Astrocyte (in vitro differentiated cells and primary cell): ENCODE results near the gene CSPG4.

Source experiments
- EZH2 ChIP-seq: IDR thresholded peaks from 2 replicates; pipeline ENCODE4 v1.6.1; 2012; ENCODE audit warnings: mild to moderate bottlenecking, low read length, inconsistent platforms; ENCODE audit not compliant: insufficient read depth
- TF ChIP-seq, protein P1 (sequence below): IDR thresholded peaks from 2 replicates; pipeline ENCODE4 v1.5.1; 2011; ENCODE audit warnings: low read depth, mild to moderate bottlenecking, inconsistent platforms, low read length, moderate library complexity; ENCODE audit not compliant: insufficient read depth

DNA sequence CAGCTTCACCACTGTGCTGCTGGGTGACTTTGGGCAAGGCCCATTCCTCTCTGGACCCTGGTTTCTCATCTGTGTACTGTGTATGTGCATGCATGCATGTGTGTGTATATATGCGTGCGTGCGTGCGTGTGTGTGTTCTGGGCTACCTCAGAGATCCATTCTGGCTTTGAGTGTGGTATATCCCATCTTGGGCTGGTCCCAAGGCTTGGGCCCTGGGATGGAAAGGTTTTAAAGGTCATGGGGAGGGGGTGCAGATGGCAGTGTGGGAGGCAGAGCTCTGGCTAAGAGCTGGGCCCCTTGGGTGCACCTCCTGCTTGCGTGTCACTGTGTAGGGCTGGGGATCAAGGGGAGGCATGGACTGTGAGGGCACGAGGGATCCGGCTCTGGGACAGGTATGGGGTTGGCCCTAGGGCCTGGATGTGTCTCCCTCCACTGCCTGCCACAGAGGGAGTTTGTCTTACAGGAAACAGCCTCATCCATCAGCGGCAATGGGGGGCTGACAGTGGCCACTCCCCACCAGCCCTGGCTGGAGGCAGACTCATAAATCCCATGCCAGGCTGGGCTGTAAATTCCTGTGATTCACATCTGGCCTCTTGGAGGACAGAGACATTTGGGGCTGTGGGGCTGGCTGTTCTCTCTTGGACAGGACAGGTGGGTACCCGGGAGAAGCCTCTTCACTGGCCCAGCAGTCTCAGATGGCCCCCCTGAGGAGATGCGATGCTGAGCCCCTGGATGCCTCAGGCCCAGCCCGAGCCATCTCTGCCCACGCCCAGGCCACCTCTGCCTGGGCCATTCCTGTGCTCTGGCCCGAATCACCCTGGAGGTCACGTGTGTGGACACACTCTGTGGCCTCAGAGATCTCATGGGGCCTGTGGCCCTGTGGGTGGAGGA lies 21.4 kb upstream of the CSPG4 start:
- TF ChIP-seq, protein P1, sequence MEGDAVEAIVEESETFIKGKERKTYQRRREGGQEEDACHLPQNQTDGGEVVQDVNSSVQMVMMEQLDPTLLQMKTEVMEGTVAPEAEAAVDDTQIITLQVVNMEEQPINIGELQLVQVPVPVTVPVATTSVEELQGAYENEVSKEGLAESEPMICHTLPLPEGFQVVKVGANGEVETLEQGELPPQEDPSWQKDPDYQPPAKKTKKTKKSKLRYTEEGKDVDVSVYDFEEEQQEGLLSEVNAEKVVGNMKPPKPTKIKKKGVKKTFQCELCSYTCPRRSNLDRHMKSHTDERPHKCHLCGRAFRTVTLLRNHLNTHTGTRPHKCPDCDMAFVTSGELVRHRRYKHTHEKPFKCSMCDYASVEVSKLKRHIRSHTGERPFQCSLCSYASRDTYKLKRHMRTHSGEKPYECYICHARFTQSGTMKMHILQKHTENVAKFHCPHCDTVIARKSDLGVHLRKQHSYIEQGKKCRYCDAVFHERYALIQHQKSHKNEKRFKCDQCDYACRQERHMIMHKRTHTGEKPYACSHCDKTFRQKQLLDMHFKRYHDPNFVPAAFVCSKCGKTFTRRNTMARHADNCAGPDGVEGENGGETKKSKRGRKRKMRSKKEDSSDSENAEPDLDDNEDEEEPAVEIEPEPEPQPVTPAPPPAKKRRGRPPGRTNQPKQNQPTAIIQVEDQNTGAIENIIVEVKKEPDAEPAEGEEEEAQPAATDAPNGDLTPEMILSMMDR = no peak
- TF ChIP-seq EZH2 = no peak
